ENCODE results near the gene CD209.
"Not testable (repeated sequence)": the region's sequence is repeated elsewhere in the genome, so short reads cannot be mapped to it uniquely, and the experiment has no call there.

Gene CD209

DNA sequence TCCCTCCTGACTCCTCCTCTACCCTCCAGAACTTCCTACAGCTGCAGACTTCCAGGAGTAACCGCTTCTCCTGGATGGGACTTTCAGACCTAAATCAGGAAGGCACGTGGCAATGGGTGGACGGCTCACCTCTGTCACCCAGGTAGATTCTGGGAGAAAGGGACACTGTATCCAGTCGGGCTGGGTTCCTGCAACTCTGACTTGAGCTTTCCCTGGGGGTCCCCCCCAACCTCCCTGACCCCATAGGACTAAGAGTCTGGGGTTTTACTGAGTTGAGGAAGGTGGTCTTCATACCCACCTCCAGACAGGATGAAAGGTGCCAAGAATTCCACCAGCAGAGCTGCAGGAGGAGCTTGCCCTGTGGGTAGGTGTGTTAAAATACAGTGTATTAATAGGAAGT, 20.2 kb upstream of the CD209 start:
- no peak for DNase-seq (ENCODE audit: low read depth, low spot score)

DNA sequence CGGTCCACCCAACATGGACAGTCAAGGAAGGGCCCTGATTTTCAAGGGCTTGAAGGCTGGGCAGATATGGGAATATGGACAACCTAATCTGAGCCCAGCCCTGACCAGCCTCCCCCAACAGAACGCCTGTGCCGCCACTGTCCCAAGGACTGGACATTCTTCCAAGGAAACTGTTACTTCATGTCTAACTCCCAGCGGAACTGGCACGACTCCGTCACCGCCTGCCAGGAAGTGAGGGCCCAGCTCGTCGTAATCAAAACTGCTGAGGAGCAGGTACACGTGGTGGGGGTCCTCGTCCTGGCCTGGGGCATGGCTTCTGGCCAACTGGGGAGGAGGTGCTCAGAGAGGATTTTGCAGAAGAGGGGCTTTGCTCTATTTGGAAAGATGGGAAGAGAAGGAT, 19.2 kb upstream of the CD209 start:
- no peak for DNase-seq (ENCODE audit: low read depth, low spot score)

DNA sequence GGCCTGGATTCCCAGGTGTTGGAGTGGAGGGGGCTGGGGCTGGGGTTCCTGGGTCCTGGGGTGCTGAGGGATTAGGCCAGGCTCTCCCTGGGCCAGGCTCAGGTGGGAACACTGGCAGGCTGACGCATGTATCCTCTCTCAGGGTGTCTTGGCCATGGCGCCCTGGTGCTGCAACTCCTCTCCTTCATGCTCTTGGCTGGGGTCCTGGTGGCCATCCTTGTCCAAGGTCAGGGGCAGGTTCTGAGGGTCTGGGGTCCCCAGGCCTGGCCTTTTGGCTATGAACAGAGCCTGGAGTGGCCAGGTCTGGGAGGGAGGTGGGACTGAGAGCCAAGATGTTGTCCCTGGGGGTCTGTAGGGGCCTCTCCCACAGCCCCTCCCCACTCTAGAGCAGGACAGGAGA, 17.7 kb upstream of the CD209 start:
- not testable (repeated sequence) for DNase-seq (ENCODE audit: low read depth, low spot score)

DNA sequence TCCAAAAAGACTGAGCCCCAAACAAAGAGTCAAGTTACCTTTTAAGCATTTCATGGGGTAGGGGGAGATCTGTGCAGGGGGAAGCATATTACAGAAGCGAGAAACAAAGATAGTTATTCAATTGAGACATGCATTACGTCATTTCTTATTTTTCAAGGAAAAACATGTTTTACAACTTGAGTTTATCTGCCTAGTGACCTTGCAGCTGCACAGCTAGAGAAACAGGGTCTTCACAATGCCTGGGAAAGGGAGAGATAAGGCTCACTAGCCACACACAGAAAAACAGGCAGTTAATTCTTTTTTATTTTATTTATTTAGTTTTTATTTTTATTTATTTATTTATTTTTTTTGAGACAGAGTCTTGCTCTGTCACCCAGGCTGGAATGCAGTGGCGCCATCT, 16.8 kb upstream of the CD209 start:
- DNase-seq (ENCODE audit: low read depth, low spot score), result not testable (repeated sequence)

DNA sequence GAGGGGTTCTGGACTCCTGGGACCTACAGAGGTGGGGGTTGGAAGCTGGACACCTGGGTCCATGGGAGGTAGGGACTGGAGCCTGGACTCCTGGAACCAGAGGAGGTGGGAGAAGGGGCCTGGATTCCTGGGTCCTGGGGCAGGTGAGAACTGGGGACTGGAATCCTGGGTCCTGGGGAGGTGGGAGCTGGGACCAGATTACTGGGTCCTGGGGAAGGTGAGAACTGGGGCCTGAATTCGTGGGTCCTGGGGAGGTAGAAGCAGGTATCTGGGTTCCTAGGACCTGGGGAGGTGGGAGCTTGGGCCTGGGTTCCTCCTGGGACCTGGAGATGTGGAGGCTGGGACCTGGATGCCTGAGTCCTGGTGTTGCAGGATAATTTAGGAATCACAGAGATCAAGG, 16.4 kb upstream of the CD209 start:
- no peak for DNase-seq (ENCODE audit: low read depth, low spot score)

DNA sequence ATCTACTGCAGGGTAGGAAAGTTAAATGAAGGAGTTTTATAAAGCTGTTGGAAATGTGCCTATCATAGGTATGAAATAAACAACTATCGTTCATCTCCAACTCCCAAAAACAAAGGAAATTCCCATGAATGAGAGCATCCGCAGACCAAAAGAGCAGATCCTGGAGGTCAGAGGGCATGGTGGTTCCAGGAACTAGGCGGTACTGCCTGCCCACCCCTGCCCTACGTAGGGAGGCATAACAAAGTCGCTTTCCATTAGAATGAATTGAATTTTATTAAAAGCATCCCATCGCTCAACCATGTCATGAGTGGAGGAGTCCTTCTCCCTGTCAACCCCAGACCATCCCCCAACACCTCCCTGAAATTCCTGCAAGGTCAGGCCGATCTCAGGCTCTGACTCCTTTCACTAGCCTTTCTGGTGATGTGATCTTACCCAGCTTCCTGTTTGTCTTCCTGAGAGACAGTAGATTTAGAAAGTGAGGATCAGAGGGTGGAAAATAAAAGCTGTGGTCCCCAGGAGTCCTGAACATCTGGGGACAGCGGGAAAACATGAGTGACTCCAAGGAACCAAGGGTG, 15.5 kb upstream of the CD209 start, which contains the start of gene CLEC4M:
Gene CLEC4M, plus strand, starts transcription at position 525 of the 575 bp plus-strand sequence. Its CDS starts 24 bp downstream, at position 549.
- no peak for DNase-seq (ENCODE audit: low read depth, low spot score)

DNA sequence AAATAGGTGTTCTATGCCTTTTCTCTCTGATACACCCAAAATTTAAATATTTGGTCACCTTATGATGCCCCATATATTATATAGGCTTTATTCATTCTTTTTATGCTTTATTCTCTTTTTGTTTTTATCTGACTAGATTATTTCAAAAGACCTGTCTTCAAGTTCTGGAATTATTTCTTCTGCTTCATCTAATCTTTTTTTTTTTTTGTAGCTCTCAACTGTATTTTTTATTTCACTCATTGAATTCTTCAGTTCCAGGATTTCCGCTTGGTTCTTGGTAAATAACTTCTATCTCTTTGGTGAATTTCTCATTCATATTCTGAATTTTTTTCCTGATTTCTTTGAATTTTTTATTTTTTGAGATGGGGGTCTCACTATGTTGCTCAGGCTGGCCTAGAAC, 11.8 kb upstream of the CD209 start:
- DNase-seq (ENCODE audit: low read depth, low spot score), result no peak

DNA sequence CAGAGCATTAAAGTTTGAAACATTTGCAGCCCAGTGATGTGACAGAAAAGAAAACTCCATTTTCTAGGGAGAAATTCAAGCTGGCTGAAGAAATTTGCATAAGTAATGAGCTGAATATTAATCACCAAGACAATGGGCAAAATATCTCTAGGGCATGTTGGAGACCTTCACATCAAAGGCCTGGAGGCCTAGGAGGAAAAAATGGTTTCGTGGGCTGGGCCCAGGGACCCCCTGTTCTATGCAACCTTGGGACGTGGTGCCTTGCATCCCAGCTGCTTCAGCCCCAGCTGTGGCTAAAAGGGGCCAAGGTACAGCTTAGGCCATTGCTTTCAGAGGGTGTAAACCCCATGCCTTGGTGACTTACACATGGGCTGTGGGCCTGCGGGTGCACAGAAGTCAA, 10.0 kb upstream of the CD209 start:
- DNase-seq (ENCODE audit: low read depth, low spot score), result no peak

DNA sequence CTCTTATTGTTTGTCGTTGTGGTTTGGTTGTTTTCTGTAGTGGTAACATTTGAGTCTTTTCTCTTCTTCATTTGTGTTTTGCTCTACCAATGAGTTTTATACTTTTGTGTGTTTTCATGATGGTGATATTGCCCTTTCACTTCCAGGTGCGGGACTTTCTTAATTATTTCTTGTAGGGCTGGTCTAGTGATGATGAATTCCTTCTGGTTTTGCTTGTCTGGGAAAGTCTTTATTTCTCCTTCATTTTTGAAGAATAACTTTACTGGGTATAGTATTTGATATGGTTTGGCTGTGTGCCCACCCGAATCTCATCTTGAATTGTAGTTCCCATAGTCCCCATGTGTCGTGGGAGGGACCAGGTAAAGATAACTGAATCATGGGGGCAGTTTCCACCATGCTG, 8.9 kb upstream of the CD209 start:
- DNase-seq (ENCODE audit: low read depth, low spot score), result no peak

DNA sequence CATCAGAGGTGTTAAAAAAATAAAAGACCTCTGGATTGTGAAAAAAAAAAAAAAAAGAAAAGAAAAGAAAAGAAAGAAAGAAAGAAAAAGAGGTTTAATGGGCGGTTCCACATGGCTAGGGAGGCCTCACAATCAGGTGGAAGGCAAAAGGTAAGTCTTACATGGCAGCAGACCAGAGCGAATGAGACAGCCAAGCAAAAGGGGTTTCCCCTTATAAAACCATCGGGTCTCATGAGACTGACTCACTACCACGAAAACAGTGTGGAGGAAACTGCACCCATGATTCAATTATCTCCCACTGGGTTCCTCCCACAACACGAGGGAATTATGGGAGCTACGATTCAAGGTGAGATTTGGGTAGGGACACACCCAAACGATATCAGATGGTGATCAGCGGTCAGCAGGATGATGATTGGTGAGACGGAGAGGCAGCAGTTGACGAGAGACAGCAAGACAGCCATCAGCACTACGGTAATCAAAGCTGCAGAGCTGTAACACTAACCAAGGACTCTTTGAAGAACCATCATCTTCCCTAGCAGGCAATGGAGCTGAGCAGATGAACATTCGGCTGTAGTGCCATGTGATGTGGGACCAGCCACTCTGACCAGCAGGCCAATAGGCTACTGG, 3.9 kb upstream of the CD209 start:
- DNase-seq (ENCODE audit: low read depth, low spot score), result no peak

DNA sequence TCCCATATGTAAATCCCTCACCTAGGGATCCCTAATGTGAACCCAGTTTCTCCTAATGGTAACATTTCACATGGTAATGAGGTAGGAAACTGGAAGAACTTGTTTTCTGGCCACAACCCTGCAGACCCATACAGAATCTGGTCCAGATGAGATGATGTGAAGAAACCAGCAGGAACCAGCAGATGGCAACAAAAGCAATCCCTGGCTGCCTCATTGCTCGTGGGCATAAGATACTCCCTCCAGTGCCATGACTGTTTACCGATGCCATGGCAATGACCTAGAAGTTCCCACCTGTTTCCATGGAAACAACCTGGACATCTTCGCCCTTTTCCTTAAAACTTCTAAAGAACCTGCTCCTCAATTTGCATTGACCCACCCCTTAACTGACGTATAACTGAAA, 1.4 kb upstream of the CD209 start:
- peak; percentile 53 for DNase-seq (ENCODE audit: low read depth, low spot score)

DNA sequence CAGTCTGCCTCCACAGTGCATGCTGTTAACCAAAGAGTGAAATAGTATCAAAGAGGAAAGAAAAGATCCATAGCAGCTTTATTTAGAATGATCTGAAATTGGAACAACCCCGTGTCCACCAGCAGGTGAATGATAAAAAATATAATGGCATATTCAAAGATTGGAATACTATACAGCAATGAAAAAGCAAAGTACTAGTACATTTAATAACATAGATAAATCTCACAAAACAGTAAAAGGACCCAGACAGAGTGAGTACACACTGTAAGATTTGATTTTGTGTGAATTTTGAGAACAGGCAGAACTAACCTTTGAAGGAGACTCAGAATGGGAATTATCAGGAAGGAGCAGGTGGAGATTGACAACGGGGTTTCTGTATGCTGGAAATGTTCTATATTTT, 837 bp upstream of the CD209 start:
- DNase-seq (ENCODE audit: low read depth, low spot score), result no peak

DNA sequence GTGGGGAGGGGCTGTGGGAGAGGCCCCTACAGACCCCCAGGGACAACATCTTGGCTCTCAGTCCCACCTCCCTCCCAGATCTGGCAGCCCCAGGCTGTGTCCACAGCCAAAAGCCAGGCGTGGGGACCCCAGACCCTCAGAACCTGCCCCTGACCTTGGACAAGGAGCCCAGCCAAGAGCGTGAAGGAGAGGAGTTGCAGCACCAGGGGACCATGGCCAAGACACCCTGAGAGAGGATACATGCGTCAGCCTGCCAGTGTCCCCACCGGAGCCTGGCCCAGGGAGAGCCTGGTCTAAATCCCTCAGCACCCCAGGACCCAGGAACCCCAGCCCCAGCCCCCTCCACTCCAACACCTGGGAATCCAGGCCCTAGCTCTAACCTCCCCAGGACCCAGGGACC, 1.0 kb downstream of the CD209 start:
- DNase-seq (ENCODE audit: low read depth, low spot score), result not testable (repeated sequence)

DNA sequence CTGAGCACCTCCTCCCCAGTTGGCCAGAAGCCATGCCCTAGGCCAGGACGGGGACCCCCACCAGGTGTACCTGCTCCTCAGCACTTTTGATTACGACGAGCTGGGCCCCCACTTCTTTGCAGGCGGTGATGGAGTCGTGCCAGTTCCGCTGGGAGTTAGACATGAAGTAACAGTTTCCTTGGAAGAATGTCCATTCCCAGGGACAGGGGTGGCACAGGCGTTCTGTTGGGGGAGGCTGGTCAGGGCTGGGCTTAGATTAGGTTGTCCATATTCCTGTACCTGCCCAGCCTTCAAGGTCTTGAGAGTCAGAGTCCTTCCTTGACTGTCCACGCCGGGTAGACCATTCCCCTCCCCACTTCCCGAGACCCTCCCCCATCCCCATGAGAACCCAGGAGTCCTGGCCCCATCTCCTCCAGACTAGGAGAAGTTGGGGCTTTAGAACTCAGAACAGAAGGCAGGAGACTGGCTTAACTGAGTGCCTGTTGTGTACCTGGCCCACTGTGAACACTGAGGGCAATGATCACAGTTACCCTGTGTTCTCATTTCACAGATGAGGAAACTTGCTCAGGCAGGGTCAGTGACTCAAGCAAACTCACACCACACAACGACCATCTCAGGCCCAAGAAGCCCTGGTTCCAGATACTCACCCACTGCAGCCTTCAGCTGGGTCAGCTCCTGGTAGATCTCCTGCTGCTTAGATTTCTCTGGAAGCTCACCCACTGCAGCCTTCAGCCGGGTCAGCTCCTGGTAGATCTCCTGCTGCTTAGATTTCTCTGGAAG, 2.3 kb downstream of the CD209 start:
- DNase-seq (ENCODE audit: low read depth, low spot score), result no peak

DNA sequence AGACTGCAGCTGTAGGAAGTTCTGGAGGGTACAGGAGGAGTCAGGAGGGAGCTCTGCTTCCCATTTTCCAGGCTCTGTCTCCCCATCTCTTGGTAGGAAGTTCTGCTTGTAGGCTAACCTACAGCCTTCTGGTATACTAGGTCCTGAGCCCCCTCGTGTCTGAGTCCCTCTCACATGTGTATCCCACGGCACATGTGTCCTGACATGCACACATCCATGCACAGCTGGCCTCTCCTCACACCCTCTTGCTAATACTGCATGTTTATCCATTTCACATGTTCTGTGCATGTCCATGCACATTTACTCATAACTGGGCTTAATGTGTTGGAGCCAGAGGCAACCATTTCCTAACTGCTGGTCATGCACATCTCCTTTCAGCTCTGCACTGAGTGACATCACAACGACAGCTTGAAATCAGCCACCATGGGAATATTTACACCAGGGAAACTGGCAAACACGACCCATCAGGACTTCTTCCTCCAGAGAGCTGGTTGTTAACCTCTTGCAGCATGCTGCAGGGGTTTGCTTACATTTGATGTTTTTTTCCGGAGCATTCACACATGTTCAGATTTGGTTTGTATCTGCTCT, 3.0 kb downstream of the CD209 start:
- DNase-seq (ENCODE audit: low read depth, low spot score), result no peak

DNA sequence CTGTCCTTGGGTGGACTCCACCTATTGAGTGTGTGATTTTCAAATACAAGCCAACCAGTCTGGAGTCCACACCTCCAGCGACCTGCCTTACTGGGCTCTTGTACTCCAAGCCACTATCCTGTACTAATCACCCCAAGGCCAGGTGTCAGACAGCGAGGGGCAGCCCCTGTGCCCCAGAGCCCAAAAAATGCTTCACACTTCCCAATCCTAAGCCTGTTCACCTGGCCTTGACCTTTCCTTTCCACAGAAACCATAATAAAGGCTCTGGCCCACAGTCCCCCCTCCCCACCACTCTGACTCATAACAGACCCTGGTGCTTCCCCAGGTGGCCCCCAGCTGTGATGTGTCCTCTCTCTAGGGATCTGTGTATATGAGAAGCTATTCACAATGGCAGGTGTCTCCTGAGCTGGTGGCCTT, 3.9 kb downstream of the CD209 start:
- no peak for DNase-seq (ENCODE audit: low read depth, low spot score)

DNA sequence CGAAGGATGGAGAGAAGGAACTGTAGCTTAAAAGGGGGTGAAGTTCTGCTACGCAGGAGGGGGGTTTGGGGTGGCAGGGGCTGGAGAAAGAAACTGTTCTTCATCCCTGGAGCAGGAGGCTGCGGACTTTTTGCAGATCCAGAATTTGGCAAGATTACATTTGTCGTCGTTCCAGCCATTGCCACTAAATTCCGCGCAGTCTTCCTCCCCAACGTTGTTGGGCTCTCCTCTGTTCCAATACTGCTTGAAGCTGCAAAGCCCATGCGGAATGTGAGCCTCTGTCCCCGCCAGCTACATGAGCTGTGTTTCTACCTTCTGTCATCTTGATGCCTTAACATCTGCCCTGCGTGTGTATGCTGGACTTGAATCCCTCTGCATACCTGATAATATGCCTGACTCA, 4.3 kb downstream of the CD209 start:
- no peak for DNase-seq (ENCODE audit: low read depth, low spot score)

DNA sequence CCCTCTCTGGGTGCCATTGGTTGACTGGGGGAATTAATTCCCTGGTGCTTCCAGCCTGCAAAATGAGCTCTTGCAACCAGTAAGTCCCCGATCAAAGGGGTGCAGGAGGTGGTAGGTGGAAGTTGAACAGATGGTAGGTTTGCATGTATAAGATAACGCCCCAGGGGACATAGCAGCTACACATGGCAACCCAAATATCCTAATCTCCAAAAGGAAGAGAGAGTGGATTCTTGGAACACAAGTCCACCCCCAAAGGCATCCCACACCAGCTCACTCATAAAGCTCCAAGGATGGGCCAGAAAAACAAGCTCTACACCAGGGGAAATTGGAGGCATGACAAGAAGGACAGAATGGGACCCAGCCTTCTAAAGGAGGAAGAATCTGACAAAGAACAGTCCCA, 4.8 kb downstream of the CD209 start:
- DNase-seq (ENCODE audit: low read depth, low spot score), result no peak

DNA sequence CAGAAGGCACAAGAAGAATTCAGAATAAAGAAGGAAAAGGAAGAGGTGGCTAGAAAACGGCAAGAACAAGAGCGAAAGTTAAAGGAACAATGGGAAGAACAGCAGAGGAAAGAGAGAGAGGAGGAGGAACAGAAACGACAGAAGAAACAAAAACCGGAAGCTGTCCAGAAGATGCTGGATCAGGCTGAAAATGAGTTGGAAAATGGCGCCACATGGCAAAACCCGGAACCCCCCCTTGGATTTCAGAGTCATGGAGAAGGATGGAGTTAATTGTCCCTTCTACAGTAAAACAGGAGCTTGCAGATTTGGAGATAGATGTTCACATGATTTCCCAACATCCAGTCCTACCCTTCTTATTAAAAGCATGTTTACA, 6.7 kb downstream of the CD209 start:
- no peak for DNase-seq (ENCODE audit: low read depth, low spot score)

DNA sequence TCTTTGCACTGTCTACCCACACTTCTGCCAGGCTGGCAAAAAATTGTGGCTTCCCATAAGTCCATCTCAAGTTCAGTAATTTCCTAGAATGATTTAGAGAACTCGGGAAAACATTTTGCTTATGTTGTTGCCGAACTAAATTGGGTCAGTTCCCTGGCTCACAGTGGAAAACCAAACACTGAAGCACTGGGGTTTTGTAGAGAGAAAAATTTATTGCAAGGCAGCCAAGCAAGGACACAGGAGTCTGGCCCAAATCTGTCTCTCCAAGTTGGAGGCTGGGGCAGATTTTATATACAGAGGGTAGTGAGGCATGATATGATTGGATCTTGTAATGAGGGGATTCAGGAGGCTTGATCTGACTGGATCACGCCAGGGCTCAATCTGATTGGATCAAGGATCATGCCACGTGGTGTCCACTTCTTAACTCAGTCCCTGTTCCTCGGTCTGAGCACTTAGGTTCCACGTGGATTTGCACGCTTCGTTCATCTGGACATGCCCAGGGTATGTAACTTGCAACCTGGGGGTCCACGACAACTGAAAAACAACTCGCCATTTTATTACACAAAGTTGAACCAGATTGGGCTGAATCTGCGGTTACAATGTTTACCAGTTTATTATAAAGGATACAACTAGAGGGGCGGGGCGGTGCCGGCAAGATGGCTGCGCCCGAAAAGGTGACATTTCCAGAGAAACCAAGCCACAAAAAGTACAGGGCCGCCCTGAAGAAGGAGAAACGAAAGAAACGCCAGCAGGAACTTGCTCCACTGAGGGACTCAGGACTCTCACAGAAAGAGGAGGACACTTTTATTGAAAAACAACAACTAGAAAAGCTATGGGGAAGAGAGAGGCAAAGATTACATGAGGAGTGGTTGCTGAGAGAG, 7.3 kb downstream of the CD209 start:
- no peak for DNase-seq (ENCODE audit: low read depth, low spot score)

DNA sequence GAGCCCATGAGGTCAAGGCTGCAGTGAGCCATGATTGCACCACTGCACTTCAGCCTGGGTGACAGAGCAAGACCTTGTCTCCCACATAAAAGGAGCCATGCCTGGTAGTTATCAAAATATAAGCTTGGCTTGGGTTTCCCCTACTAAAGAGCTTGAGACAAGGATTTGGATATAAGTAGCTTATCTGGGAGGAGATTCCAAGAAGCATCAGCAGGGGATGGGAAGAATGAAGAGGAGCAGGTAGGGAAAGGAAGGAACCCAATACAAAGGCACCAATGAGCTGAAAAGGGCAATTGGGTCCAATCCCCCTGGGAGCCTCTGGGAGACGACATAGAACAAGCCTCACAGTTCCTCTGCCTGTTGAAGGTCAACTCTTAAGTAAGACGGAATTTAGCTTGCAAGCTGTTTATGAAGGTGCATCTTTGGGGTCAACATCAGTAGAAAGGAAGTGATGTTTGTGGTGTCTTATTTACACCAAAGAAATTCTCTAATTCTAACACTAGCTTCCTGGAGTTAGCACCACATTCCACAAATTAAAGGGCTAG, 8.1 kb downstream of the CD209 start:
- DNase-seq (ENCODE audit: low read depth, low spot score), result no peak

Data from ELF-1 (cell line).